A549 treated with DMSO at 1 μM for 4 hours (cell line): Measurements from ENCODE around the gene MYOM3. TPM values are rescaled to one million over a fixed set of nuclear protein-coding genes. Genes with fewer than 3 reads are reported as not detected.

Source experiments
- total RNA-seq: library from RNA; stranded (reverse); fragments of 200-300 nt; extraction: Qiagen RNA extraction; gene quantifications from 5 replicates; pipeline ENCODE4 v1.2.3, GENCODE V29; 2022; ENCODE audit warnings: low read depth

MYOM3 gene
- total RNA-seq = 5.8 to 7.2 TPM (median 6.4 TPM) in 5 replicates

GRCh38 chr1:24111996-24112779 is at the start of gene MYOM3:
TSS of gene MYOM3 (minus strand) at chr1:24112135. CDS start at chr1:24108636, 3,499 bp downstream.

GRCh38 chr1:24142546-24143534 is 30.9 kb upstream of the MYOM3 start, which contains the start of gene IL22RA1:
TSS of gene IL22RA1 (minus strand) at chr1:24143140. CDS start at chr1:24143082, 58 bp downstream.

Other genes with a start within 250 kb of the MYOM3 start
- 8.7 to 10.4 TPM (median 9.8 TPM) in 5 replicates for gene FUCA1, start 243.8 kb downstream of the MYOM3 start, total RNA-seq
- gene CNR2, start 198.8 kb downstream of the MYOM3 start, total RNA-seq = not detected in 5 replicates
- gene PNRC2, start 152.3 kb downstream of the MYOM3 start, total RNA-seq = 28.8 to 40.7 TPM (median 31.5 TPM) in 5 replicates
- gene SRSF10, start 131.8 kb downstream of the MYOM3 start, total RNA-seq = 67.6 to 94.9 TPM (median 85.0 TPM) in 5 replicates
- gene IL22RA1, start 31.0 kb upstream of the MYOM3 start, total RNA-seq = 3.3 to 4.9 TPM (median 4.4 TPM) in 5 replicates
- 1.0 to 1.5 TPM (median 1.4 TPM) in 5 replicates for gene IFNLR1, start 75.2 kb upstream of the MYOM3 start, total RNA-seq
- gene GRHL3, start 207.2 kb upstream of the MYOM3 start, total RNA-seq = 0.39 to 0.76 TPM (median 0.61 TPM) in 5 replicates